Neutrophil (primary cell): ENCODE measurements around the gene ETAA1.
A peak's percentile ranks its signal among the peaks of the same experiment; 100 is the strongest.

ENCODE experiments used
- H3K27ac ChIP-seq: fragments of 200-600 bp; sonication (generic); 2 replicates; pipeline ENCODE4 v1.5.1; 2016; ENCODE audit warnings: mild to moderate bottlenecking, moderate library complexity
- H3K27me3 ChIP-seq: fragments of 200-600 bp; sonication (generic); 2 replicates; pipeline ENCODE4 v1.6.0; 2016; ENCODE audit warnings: mild to moderate bottlenecking
- H3K36me3 ChIP-seq: fragments of 200-600 bp; sonication (generic); 2 replicates; pipeline ENCODE4 v1.5.1; 2017
- H3K4me1 ChIP-seq, 2 experiments: fragments of 200-600 bp in 1 of 2; sonication (generic) in 1 of 2; 1 replicate in 1 of 2; 2 replicates in 1 of 2; pipeline versions ENCODE4 v1.5.1 to v1.6.1; 2013 to 2016; ENCODE audit warnings: low read depth in 1 of 2, low read length in 1 of 2, mild to moderate bottlenecking in 1 of 2, moderate library complexity in 1 of 2; ENCODE audit not compliant: control insufficient read depth in 1 of 2, insufficient read depth in 1 of 2
- H3K4me3 ChIP-seq, 2 experiments: fragments of 200-600 bp in 1 of 2; sonication (generic) in 1 of 2; 1 replicate in 1 of 2; 2 replicates in 1 of 2; pipeline ENCODE4 v1.5.1; 2013 to 2016; ENCODE audit warnings: low read depth in 1 of 2, low read length in 1 of 2, mild to moderate bottlenecking in 1 of 2, moderate library complexity in 1 of 2
- H3K9me3 ChIP-seq: fragments of 200-600 bp; sonication (generic); 2 replicates; pipeline ENCODE4 v1.5.1; 2016
- CTCF ChIP-seq: fragments of 200-600 bp; sonication (generic); IDR thresholded peaks from 2 replicates; pipeline ENCODE4 v1.5.1; 2016; ENCODE audit warnings: antibody characterized with exemption

ETAA1 gene

GRCh38 chr2:67397143-67397986 is at the start of gene ETAA1:
ETAA1 (plus strand) TSS chr2:67397333; CDS start chr2:67397449, 116 bp downstream.
- TF ChIP-seq CTCF, result peak; percentile 16
- peak within 1 kb of the TSS; percentile 73 to 79 for H3K4me3 ChIP-seq
- H3K36me3 ChIP-seq, result no peaks in the 10 kb centered on the region
- H3K27ac ChIP-seq, result peak within 1 kb of the TSS; percentile 92
- peaks cover 5 to 6% of the 10 kb centered on the region in 2 experiments for H3K4me1 ChIP-seq
- H3K9me3 ChIP-seq, result no peaks in the 10 kb centered on the region
- H3K27me3 ChIP-seq, result no peaks in the 10 kb centered on the region

GRCh38 chr2:67366832-67367412 is 30.2 kb upstream of the ETAA1 start:
- no peak overlapping the region for H3K27ac ChIP-seq
- no peaks in the 10 kb centered on the region for H3K27me3 ChIP-seq
- H3K4me1 ChIP-seq, result no peaks in the 10 kb centered on the region
- H3K4me3 ChIP-seq, result no peak overlapping the region
- no peaks in the 10 kb centered on the region for H3K36me3 ChIP-seq
- H3K9me3 ChIP-seq, result no peaks in the 10 kb centered on the region
- no peak for TF ChIP-seq CTCF

GRCh38 chr2:67374481-67374880 is 22.7 kb upstream of the ETAA1 start:
- no peaks in the 10 kb centered on the region for H3K36me3 ChIP-seq
- H3K4me1 ChIP-seq, result no peaks in the 10 kb centered on the region
- H3K9me3 ChIP-seq, result no peaks in the 10 kb centered on the region
- H3K4me3 ChIP-seq, result no peak overlapping the region
- no peak for TF ChIP-seq CTCF
- no peak overlapping the region for H3K27ac ChIP-seq
- no peaks in the 10 kb centered on the region for H3K27me3 ChIP-seq

- no peaks in the 10 kb centered on the region for H3K9me3 ChIP-seq
- TF ChIP-seq CTCF, result no peak
- no peak overlapping the region for H3K27ac ChIP-seq
- no peaks in the 10 kb centered on the region for H3K27me3 ChIP-seq
- no peaks in the 10 kb centered on the region for H3K36me3 ChIP-seq
- H3K4me1 ChIP-seq, result no peaks in the 10 kb centered on the region
- H3K4me3 ChIP-seq, result no peak overlapping the region
Observed at GRCh38 chr2:67374949-67375348, 22.2 kb upstream of the ETAA1 start.

GRCh38 chr2:67378555-67378954 is 18.6 kb upstream of the ETAA1 start:
- no peaks in the 10 kb centered on the region for H3K36me3 ChIP-seq
- no peaks in the 10 kb centered on the region for H3K27me3 ChIP-seq
- no peak for TF ChIP-seq CTCF

More at GRCh38 chr2:67378555-67378954, 18.6 kb upstream of the ETAA1 start:
- H3K9me3 ChIP-seq, result no peaks in the 10 kb centered on the region
- H3K4me1 ChIP-seq, result no peaks in the 10 kb centered on the region
- no peak overlapping the region for H3K27ac ChIP-seq
- no peak overlapping the region for H3K4me3 ChIP-seq
